Activated naive CD8-positive, alpha-beta T cell treated with anti-CD3 and anti-CD28 coated beads, Interleukin-2, amount 10 ng/mL, durations not matched to agents 7 days and 5 days (primary cell): ENCODE results near the gene SLC44A2. TPM values are rescaled to one million over a fixed set of nuclear protein-coding genes. Genes with fewer than 3 reads are reported as not detected.

Experiments
- ATAC-seq: fragments of 150-1000 bp; cut with Tn5 transposase; one replicate; pipeline ENCODE4 v1.10.0; 2021; ENCODE audit warnings: low read depth, moderate library complexity
- POLR2A ChIA-PET: fragments of 350-600 bp; sonication (Branson Sonifier 250); formaldehyde crosslinking; loops from one replicate; lab custom pipeline; 2021; ENCODE audit warnings: antibody characterized with exemption; lab: Charles Lee
- DNase-seq: peaks from one replicate; pipeline ENCODE4 v3.0.0; 2021
- H3K27ac Mint-ChIP-seq: one replicate; pipeline ENCODE4 v1.8.0; 2022; ENCODE audit warnings: mild to moderate bottlenecking, mixed read lengths
- H3K27me3 Mint-ChIP-seq: one replicate; pipeline ENCODE4 v1.8.0; 2022; ENCODE audit warnings: mild to moderate bottlenecking, moderate library complexity, mixed read lengths
- H3K36me3 Mint-ChIP-seq: one replicate; pipeline ENCODE4 v1.8.0; 2021; ENCODE audit warnings: mild to moderate bottlenecking, mixed read lengths
- H3K4me1 Mint-ChIP-seq: one replicate; pipeline ENCODE4 v1.8.0; 2021; ENCODE audit warnings: mixed read lengths
- H3K4me3 Mint-ChIP-seq: one replicate; pipeline ENCODE4 v1.8.0; 2022; ENCODE audit warnings: mild to moderate bottlenecking, moderate library complexity, mixed read lengths
- H3K9me3 Mint-ChIP-seq: one replicate; pipeline ENCODE4 v1.8.0; 2021; ENCODE audit warnings: mixed read lengths
- total RNA-seq, 2 experiments: library from RNA; stranded (reverse); gene quantifications; one replicate each; pipeline ENCODE4 v1.2.3, GENCODE V29; 2021

SLC44A2 gene
- total RNA-seq, 2 experiments from 2014 or later = 155 to 156 TPM

GRCh38 chr19:10644260-10645007 lies 19.1 kb downstream of the SLC44A2 start:
- peaks cover 11% of the 10 kb centered on the region for H3K4me1 Mint-ChIP-seq
- no peaks in the 10 kb centered on the region for H3K27me3 Mint-ChIP-seq
- H3K4me3 Mint-ChIP-seq = no peak overlapping the region
- DNase-seq = peak; percentile 90
- no peaks in the 10 kb centered on the region for H3K9me3 Mint-ChIP-seq
- peak overlapping the region; percentile 56 for H3K27ac Mint-ChIP-seq
- POLR2A ChIA-PET = interaction anchor here (0.7 to 2.9 kb wide), 8 partner anchors 9 to 111 kb away, joined by 3 to 33 read pairs (median 4); partner anchors contain the start of genes CDKN2D and KRI1
- H3K36me3 Mint-ChIP-seq = no peaks in the 10 kb centered on the region
- ATAC-seq = peak; percentile 93

DNA sequence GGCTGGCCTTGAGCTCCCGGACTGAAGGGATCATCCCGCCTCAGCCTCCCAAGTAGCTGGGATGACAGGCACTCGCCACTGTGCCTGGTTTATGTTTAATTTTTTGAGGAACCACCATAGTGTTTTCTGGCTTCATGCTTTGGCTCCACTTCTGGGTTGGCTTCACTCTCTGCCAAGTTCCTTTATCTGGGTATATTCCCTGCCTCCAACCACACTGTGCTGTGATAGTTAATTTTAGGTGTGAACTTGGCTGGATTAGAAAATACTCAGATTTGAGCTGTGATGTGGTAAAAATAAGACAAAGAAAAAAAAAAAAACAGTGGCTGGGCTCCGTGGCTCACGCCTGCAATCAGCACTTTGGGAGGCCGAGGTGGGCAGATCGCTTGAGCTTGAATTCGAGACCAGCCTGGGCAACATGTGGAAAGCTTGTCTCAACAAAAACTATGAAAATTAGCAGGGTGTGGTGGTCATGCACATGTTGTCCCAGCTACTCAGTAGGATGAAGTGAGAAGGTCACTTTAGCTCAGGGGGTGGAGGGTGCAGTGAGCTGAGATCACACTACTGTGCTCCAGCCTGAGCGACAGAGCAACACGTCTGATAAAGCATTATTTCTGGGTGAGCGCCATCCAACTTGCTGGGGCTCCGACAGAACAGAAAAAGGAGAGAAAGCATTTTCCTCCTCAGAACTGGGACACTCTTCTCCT lies 21.3 kb downstream of the SLC44A2 start:
- Mint-ChIP-seq H3K36me3 (peaks cover under 1% of the 10 kb centered on the region), H3K9me3 (no peaks in the 10 kb centered on the region), H3K4me1 (peaks cover 14% of the 10 kb centered on the region), H3K27me3 (no peaks in the 10 kb centered on the region), H3K27ac (no peak overlapping the region), H3K4me3 (no peak overlapping the region)
- DNase-seq = no peak
- POLR2A ChIA-PET = interaction anchor here (0.6 to 2.1 kb wide), 5 partner anchors 27 to 121 kb away, joined by 3 to 11 read pairs (median 4); no protein-coding TSS in a partner anchor
- no peak for ATAC-seq

- H3K27me3 Mint-ChIP-seq = no peaks in the 10 kb centered on the region
- H3K9me3 Mint-ChIP-seq = no peaks in the 10 kb centered on the region
- peaks cover 14% of the 10 kb centered on the region for H3K4me1 Mint-ChIP-seq
- POLR2A ChIA-PET = interaction anchor here (1.2 kb wide), 1 partner anchor 44 kb away, joined by 3 read pairs; no protein-coding TSS in a partner anchor
- no peak overlapping the region for H3K4me3 Mint-ChIP-seq
- ATAC-seq (no peak), DNase-seq (no peak)
- no peak overlapping the region for H3K27ac Mint-ChIP-seq
- peaks cover 6% of the 10 kb centered on the region for H3K36me3 Mint-ChIP-seq
These were observed 23.0 kb downstream of the SLC44A2 start for GRCh38 chr19:10648360-10648759.

GRCh38 chr19:10651851-10652250 lies 26.5 kb downstream of the SLC44A2 start:
- Mint-ChIP-seq H3K36me3 (peaks cover 8% of the 10 kb centered on the region), H3K27ac (peak overlapping the region; percentile 34), H3K4me1 (peaks cover 26% of the 10 kb centered on the region), H3K27me3 (no peaks in the 10 kb centered on the region), H3K4me3 (peak overlapping the region; percentile 47), H3K9me3 (no peaks in the 10 kb centered on the region)
- POLR2A ChIA-PET = interaction anchor here (0.6 to 1.4 kb wide), 8 partner anchors 22 to 140 kb away, joined by 3 to 7 read pairs (median 3); no protein-coding TSS in a partner anchor
- ATAC-seq (no peak), DNase-seq (no peak)

DNA sequence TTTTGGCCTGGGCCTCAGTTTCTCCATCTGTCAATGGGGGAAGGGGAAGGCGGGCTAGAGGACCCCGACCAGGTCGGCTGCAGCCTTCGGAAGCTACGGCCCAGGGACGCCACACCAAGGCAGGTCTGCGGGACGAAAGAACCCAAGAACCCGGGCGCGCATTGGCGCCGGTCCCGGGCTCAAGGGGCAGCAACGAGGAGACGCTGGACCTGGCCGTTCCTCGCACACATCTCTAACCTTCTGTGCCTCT lies 28.1 kb downstream of the SLC44A2 start:
- H3K36me3 Mint-ChIP-seq = peaks cover 12% of the 10 kb centered on the region
- no peak for DNase-seq
- peak overlapping the region; percentile 93 for H3K4me3 Mint-ChIP-seq
- peak overlapping the region; percentile 97 for H3K27ac Mint-ChIP-seq
- H3K4me1 Mint-ChIP-seq = peaks cover 30% of the 10 kb centered on the region
- ATAC-seq = no peak
- no peaks in the 10 kb centered on the region for H3K9me3 Mint-ChIP-seq
- no peaks in the 10 kb centered on the region for H3K27me3 Mint-ChIP-seq
- POLR2A ChIA-PET = interaction anchor here (0.7 to 1.6 kb wide), 10 partner anchors 9 to 85 kb away, joined by 3 to 9 read pairs (median 4); partner anchors contain the start of gene CDKN2D

DNA sequence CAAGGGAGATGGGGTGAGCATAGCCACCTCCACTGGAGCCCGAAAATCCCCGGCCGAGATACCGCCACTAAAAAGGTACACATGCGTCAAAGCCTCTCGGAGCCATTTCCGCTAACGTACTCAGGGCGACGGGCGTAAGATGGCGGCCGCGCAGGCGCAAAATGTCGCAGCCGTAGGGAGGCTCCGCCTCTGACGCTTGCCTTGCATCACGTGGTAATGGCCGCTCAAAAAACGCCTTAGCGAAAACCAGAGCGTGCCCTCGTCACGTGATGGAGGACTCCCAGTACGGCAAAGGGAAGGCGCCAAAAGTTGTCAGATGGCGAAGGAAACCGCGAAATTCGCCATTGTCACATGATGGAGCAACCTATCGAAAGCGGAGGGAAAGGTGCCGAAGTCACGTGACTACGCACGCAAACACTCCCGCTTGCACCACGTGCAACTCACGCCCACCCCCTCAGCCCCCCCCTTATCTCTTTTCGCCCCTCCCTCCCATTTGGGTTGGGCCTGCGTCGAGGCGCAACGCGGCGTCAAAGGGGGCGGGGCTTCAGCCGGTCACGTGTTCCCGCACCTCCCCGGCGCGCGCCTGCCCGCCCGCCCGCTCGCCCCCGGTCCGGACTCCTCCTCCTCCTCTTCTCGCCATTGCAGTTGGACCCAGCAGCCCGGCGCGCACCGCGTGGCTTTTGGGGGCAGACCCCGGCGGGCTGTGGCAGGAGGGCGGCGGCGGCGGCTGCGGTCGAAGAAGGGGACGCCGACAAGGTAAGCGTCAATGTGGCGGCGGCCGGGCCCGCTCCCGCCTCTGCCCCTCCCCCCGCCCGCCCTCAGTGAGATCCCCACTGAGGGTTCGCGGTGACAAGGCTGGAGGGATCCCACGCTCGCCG lies 28.6 kb downstream of the SLC44A2 start, which contains the start of gene ILF3:
TSS of gene ILF3 (plus strand) at position 615 of the 878 bp plus-strand sequence. CDS start 16,260 bp downstream, outside the sequence.
- ATAC-seq (peak; percentile 81), DNase-seq (peak; percentile 98)
- H3K27me3 Mint-ChIP-seq = no peaks in the 10 kb centered on the region
- H3K4me3 Mint-ChIP-seq = peak within 1 kb of the TSS; percentile 95
- POLR2A ChIA-PET = interaction anchor here (0.8 to 1.6 kb wide), 8 partner anchors 8 to 84 kb away, joined by 3 to 9 read pairs (median 4); no protein-coding TSS in a partner anchor
- peaks cover 12% of the 10 kb centered on the region for H3K36me3 Mint-ChIP-seq
- H3K27ac Mint-ChIP-seq = peak within 1 kb of the TSS; percentile 97
- no peaks in the 10 kb centered on the region for H3K9me3 Mint-ChIP-seq
- H3K4me1 Mint-ChIP-seq = peaks cover 29% of the 10 kb centered on the region

DNA sequence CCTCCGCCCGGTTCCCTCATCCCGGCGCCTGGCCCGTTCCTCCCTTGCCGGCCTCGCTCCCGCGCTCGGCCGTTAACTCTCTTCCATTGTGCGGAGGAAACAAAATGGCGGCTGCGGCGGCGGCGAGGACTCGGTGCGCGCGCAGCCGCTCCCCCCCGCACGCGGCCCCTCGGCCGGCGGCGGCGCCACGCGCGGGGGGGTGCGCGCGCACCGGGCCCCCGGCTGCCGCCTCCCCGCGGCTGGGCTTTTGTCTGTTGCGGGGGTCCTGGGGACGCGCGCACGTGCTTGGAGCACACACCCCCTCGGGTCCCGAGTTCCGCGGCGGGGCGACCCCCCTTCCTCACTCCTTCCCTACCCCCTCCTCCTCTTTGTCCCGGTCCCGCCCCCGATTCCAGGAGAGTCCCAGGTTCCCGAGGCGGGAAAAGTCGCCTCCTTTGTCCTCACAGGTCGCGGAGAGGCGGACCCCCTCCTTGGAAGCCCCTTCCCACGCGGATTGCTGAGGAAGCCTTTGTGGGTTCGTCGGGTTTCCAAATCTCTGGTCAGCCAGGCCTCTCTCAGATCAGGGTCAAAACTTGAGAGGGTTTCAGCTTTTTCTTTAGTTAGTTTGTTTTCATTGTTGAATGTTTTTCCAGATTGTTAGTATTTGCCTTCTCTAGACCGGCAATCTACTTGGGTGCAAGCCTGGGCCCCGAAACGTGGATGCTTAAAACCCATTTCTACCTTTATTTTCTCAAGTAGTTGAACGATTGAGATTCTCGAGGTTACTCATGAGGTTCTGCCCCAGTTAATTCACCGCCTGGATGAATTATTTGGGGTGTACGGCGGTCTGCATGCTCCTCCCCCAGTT lies 29.5 kb downstream of the SLC44A2 start:
- Mint-ChIP-seq H3K4me1 (peaks cover 29% of the 10 kb centered on the region), H3K27ac (peak overlapping the region; percentile 97), H3K27me3 (no peaks in the 10 kb centered on the region), H3K36me3 (peaks cover 12% of the 10 kb centered on the region), H3K9me3 (no peaks in the 10 kb centered on the region), H3K4me3 (peak overlapping the region; percentile 95)
- peak; percentile 81 for DNase-seq
- POLR2A ChIA-PET = interaction anchor here (1.1 to 1.5 kb wide), 2 partner anchors 21 to 100 kb away, joined by 3 read pairs; no protein-coding TSS in a partner anchor
- ATAC-seq = peak; percentile 19

DNA sequence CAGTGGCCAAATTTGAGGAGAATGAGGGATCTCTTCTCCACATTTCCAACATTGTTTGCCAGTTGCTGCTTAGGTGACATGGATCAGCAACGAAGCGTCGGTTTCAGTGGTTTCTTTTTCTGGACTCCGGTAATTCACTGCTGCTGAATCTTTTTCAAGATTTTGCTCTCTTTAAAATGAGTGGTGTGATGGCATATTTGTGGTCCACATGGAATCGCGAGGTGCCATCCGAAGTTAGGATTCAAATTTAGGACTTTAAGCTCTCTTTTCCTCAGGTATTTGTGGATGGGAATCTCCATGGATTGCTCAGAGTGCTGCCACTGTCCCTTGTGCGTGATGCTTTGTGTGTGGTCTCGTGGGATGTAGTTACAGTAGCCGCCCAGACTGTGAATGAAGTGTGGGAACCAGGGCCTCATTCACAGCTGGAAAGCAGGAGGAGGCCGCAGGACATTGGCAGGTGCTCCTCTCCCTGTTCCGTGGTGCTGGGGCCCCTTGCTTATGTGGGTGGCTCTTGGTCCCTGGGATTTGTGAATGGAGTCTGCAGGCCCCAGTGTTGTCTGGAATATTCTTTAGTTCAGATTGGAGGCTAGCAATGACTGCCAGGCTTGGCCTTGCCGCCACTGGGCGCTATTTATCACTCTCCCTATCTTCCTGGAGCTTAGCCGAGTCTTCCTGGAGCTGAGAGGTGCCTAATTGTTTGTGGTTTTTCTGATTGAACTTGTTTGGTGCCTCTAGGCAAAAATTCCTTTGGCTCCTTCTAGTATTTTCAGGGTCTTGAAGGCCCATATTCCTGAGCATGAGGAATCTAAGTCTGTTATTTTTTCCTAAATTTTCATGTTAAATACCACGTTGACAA lies 30.3 kb downstream of the SLC44A2 start:
- Mint-ChIP-seq H3K4me1 (peaks cover 34% of the 10 kb centered on the region), H3K9me3 (no peaks in the 10 kb centered on the region), H3K27me3 (no peaks in the 10 kb centered on the region), H3K4me3 (peak overlapping the region; percentile 95), H3K27ac (peak overlapping the region; percentile 91), H3K36me3 (peaks cover 12% of the 10 kb centered on the region)
- POLR2A ChIA-PET = interaction anchor here (1.1 to 1.5 kb wide), 3 partner anchors 20 to 101 kb away, joined by 3 read pairs; no protein-coding TSS in a partner anchor
- ATAC-seq = no peak
- no peak for DNase-seq

- Mint-ChIP-seq H3K36me3 (peaks cover 6% of the 10 kb centered on the region), H3K27me3 (no peaks in the 10 kb centered on the region), H3K4me1 (peaks cover 39% of the 10 kb centered on the region), H3K27ac (no peak overlapping the region), H3K9me3 (no peaks in the 10 kb centered on the region), H3K4me3 (no peak overlapping the region)
- DNase-seq = no peak
- POLR2A ChIA-PET = no interaction called here
- ATAC-seq = no peak
These were observed 35.0 kb downstream of the SLC44A2 start for GRCh38 chr19:10660346-10660745.

DNA sequence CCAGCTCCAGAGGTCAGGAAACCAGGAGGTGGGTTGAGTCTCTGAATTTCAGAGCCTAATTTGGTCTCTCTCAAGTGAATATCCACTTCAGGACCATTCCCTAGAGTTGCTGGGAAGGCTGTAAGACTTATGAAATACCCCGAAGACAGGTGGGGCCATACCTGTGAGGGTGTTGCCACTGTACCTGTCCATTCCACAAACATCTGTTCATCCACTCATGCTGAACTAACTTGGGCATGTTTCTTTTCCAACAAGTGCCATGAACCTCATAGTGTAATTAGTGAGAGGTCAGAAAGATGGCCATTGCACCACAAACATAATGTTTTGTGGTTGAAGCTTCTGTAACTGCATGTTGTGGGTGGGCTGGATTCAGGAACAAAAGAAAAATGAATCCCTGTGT lies 36.6 kb downstream of the SLC44A2 start:
- Mint-ChIP-seq H3K4me1 (peaks cover 28% of the 10 kb centered on the region), H3K36me3 (peaks cover 4% of the 10 kb centered on the region), H3K27me3 (no peaks in the 10 kb centered on the region), H3K27ac (peak overlapping the region; percentile 0), H3K9me3 (no peaks in the 10 kb centered on the region), H3K4me3 (no peak overlapping the region)
- DNase-seq = no peak
- no peak for ATAC-seq
- POLR2A ChIA-PET = interaction anchor here (0.6 to 1.1 kb wide), 3 partner anchors 9 to 800 kb away, joined by 4 to 6 read pairs (median 5); no protein-coding TSS in a partner anchor
